Natural killer cell (primary cell): ENCODE measurements around the gene CALCA. TPM values are rescaled to one million over a fixed set of nuclear protein-coding genes. Genes with fewer than 3 reads are reported as not detected.

Experiments
- ATAC-seq, 3 donors: fragments of 150-1000 bp in 2 of 3; fragments of 200-7000 bp in 1 of 3; cut with Tn5 transposase; 1 replicate in 1 of 3; 2 replicates in 2 of 3; pipeline ENCODE4 v1.10.0; 2021; ENCODE audit warnings: mild to moderate bottlenecking in 2 of 3, moderate library complexity in 2 of 3
- DNase-seq, 2 donors: peaks; one replicate each; pipeline versions ENCODE4 v3.0.0 to v3.0.0-alpha.2; 2013 to 2021; ENCODE audit warnings: mixed read lengths in 1 of 2
- H3K27ac ChIP-seq: one replicate; pipeline ENCODE4 v1.5.1; 2013; ENCODE audit warnings: mild to moderate bottlenecking, low read length
- H3K27me3 ChIP-seq: one replicate; pipeline ENCODE4 v1.6.1; 2013; ENCODE audit warnings: low read length; ENCODE audit not compliant: control insufficient read depth, insufficient read depth
- H3K36me3 ChIP-seq: one replicate; pipeline ENCODE4 v1.6.1; 2013; ENCODE audit warnings: low read length; ENCODE audit not compliant: control insufficient read depth, insufficient read depth
- H3K4me1 ChIP-seq: one replicate; pipeline ENCODE4 v1.6.1; 2013; ENCODE audit warnings: low read length; ENCODE audit not compliant: control insufficient read depth, insufficient read depth
- H3K4me3 ChIP-seq: one replicate; pipeline ENCODE4 v1.5.1; 2013; ENCODE audit warnings: low read length
- H3K9me3 ChIP-seq: one replicate; pipeline ENCODE4 v1.6.1; 2013; ENCODE audit warnings: low read length; ENCODE audit not compliant: control insufficient read depth, insufficient read depth
- H3K27ac Mint-ChIP-seq, 2 donors: one replicate each; pipeline ENCODE4 v1.8.0; 2022; ENCODE audit warnings: mild to moderate bottlenecking in 2 of 2, mixed read lengths in 2 of 2, moderate library complexity in 1 of 2
- H3K27me3 Mint-ChIP-seq, 2 donors: one replicate each; pipeline ENCODE4 v1.8.0; 2022; ENCODE audit warnings: low read depth in 2 of 2, mixed read lengths in 2 of 2
- H3K36me3 Mint-ChIP-seq: one replicate; pipeline ENCODE4 v1.8.0; 2022; ENCODE audit warnings: mixed read lengths
- H3K4me1 Mint-ChIP-seq, 2 donors: one replicate each; pipeline ENCODE4 v1.8.0; 2022; ENCODE audit warnings: mixed read lengths in 2 of 2
- H3K4me3 Mint-ChIP-seq: one replicate; pipeline ENCODE4 v1.8.0; 2022; ENCODE audit warnings: mild to moderate bottlenecking, moderate library complexity, mixed read lengths
- H3K9me3 Mint-ChIP-seq, 2 donors: one replicate each; pipeline ENCODE4 v1.8.0; 2022; ENCODE audit warnings: mixed read lengths in 2 of 2
- WGBS: methylation state at CpG from one replicate; pipeline ENCODE4 v1.1.7; 2013; ENCODE audit warnings: missing lambda C conversion rate; ENCODE audit not compliant: insufficient coverage; 5-methylcytosine and 5-hydroxymethylcytosine counted together
- intact Hi-C: fragments of 100-400 bp; cut with micrococcal nuclease; formaldehyde crosslinking; loops from one replicate; pipeline ENCODE4 v1.14.2; 2022
- total RNA-seq, 4 donors: library from RNA; stranded (reverse); fragments of 120-200 nt in 1 of 4; gene quantifications; one replicate each; pipeline versions ENCODE4 v1.2.3 to v1.2.4, GENCODE V29; 2013 to 2022
- TF ChIP-seq, protein P1 (sequence below): fragments of 200-600 bp; IDR thresholded peaks from one replicate; pipeline ENCODE4 v1.8.0; 2022; ENCODE audit warnings: antibody characterized with exemption

Gene CALCA
- total RNA-seq, 3 donors from 2014 or later (not counting 1 experiment from before 2014, with no cell fraction given): not detected

DNA sequence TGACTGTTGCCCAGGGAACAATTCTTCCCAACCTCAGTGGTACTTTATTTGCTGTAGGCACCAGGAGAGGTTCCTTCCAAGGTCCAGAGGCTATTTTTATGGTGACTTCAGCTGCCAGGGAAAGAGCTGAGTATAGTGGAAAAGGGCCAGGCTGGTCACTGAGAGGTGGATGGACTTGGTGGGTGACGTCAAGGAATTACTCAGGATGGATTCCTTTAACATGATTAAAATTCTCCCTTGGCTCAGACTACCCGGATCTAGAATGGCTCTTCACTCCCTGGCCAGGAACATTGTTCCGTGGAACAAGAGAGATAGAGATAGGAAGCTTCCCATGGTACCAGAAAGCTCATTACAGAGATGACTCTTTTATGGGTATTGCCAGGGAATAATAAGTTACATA is 8.7 kb upstream of the CALCA start:
- intact Hi-C loops: no loop called here
- peaks cover 36 to 66% of the 10 kb centered on the region in 2 donors for H3K27me3 Mint-ChIP-seq

DNA sequence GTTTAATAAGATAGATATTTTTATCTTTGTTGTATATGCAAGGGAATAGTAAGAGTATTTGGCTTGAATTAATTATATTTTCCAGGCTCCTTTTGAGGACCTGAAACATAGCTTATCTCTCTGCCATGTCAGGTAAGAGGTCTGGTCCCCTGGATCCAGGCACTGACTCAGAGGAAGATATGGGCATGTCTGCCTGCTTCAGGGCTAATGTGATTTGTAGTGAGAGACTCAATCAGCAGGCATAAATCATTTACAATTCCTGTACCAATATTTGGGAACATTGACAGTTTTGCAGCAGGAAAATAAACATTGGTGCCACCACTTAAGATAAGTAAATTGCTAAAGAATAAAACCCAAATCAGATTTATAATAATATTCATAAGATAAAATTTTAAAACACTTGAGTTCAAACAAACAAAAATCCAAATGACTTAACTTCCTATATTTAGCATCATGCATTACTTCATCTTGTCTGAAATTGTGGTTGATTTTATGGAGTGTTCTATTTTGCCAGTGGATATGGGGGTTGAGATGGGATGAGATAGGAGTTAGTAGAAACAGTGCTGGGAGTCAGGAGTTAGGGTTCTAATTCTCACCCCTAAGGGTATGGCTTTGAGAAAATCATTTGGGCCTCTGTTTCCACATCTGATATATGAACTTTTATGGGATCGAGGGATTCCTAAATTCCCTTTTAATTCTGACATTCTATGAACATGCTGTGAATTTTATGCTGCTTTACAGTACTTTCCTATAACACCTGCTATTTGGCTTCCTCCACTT is 5.1 kb upstream of the CALCA start:
- TF ChIP-seq, protein P1, sequence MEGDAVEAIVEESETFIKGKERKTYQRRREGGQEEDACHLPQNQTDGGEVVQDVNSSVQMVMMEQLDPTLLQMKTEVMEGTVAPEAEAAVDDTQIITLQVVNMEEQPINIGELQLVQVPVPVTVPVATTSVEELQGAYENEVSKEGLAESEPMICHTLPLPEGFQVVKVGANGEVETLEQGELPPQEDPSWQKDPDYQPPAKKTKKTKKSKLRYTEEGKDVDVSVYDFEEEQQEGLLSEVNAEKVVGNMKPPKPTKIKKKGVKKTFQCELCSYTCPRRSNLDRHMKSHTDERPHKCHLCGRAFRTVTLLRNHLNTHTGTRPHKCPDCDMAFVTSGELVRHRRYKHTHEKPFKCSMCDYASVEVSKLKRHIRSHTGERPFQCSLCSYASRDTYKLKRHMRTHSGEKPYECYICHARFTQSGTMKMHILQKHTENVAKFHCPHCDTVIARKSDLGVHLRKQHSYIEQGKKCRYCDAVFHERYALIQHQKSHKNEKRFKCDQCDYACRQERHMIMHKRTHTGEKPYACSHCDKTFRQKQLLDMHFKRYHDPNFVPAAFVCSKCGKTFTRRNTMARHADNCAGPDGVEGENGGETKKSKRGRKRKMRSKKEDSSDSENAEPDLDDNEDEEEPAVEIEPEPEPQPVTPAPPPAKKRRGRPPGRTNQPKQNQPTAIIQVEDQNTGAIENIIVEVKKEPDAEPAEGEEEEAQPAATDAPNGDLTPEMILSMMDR: no peak

More for the DNA sequence above, 8.7 kb upstream of the CALCA start:
- TF ChIP-seq, protein P1: no peak
- H3K4me1 ChIP-seq: no peaks in the 10 kb centered on the region
- H3K36me3 ChIP-seq: no peaks in the 10 kb centered on the region
- no peak for ATAC-seq
- H3K27ac ChIP-seq: no peak overlapping the region
- Mint-ChIP-seq H3K36me3 (no peaks in the 10 kb centered on the region), H3K9me3 (no peaks in the 10 kb centered on the region), H3K27ac (no peak overlapping the region), H3K4me3 (no peak overlapping the region), H3K4me1 (no peaks in the 10 kb centered on the region)
- WGBS: 93% methylated on average over 3 of the region's 3 CpGs
- H3K9me3 ChIP-seq: no peaks in the 10 kb centered on the region
- H3K4me3 ChIP-seq: no peak overlapping the region
- peaks cover 4% of the 10 kb centered on the region for H3K27me3 ChIP-seq
- DNase-seq: no peak

DNA sequence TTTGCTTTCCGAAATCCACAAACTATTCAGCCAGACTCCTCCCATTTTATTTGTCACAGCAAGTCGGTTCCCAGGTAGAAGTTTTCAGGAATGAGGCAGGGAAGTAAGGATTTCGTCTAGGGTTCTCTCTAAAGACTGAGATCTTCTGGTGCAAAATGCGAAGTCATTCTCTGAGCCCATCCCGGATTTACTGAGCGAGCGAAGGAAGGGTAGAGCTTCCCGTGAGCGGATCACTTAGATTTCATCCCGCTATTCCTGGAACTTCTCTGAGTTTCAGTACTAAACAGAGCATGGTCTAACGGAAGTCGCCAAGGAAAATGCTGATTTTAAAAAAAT is 3.1 kb upstream of the CALCA start:
- intact Hi-C loops: no loop called here

More for the DNA sequence above, 5.1 kb upstream of the CALCA start:
- H3K4me1 ChIP-seq: peaks cover 23% of the 10 kb centered on the region
- ATAC-seq (no peak), DNase-seq (no peak)
- peaks cover 62 to 88% of the 10 kb centered on the region in 2 donors for H3K27me3 Mint-ChIP-seq
- 86% methylated on average over 1 of the region's 1 CpG for WGBS
- H3K36me3 Mint-ChIP-seq: no peaks in the 10 kb centered on the region
- H3K9me3 ChIP-seq: no peaks in the 10 kb centered on the region
- H3K27ac Mint-ChIP-seq: no peak overlapping the region
- no peak overlapping the region for H3K27ac ChIP-seq
- intact Hi-C loops: no loop called here
- peaks cover 35% of the 10 kb centered on the region for H3K27me3 ChIP-seq
- H3K36me3 ChIP-seq: no peaks in the 10 kb centered on the region
- no peak overlapping the region for H3K4me3 ChIP-seq
- peaks cover 17 to 26% of the 10 kb centered on the region in 2 donors for H3K4me1 Mint-ChIP-seq
- H3K9me3 Mint-ChIP-seq: no peaks in the 10 kb centered on the region
- no peak overlapping the region for H3K4me3 Mint-ChIP-seq

More for the DNA sequence above, 3.1 kb upstream of the CALCA start:
- Histone ChIP-seq H3K4me1 (peaks cover 23% of the 10 kb centered on the region), H3K27me3 (peaks cover 41% of the 10 kb centered on the region), H3K4me3 (no peak overlapping the region), H3K9me3 (no peaks in the 10 kb centered on the region), H3K27ac (no peak overlapping the region), H3K36me3 (no peaks in the 10 kb centered on the region)
- H3K36me3 Mint-ChIP-seq: no peaks in the 10 kb centered on the region
- peaks cover 70 to 94% of the 10 kb centered on the region in 2 donors for H3K27me3 Mint-ChIP-seq
- TF ChIP-seq, protein P1: no peak
- H3K4me1 Mint-ChIP-seq: peaks cover 17 to 32% of the 10 kb centered on the region in 2 donors
- WGBS: 8% methylated on average over 12 of the region's 12 CpGs
- DNase-seq (no peak), ATAC-seq (no peak)
- H3K9me3 Mint-ChIP-seq: no peaks in the 10 kb centered on the region
- no peak overlapping the region for H3K4me3 Mint-ChIP-seq
- no peak overlapping the region for H3K27ac Mint-ChIP-seq
